PFSK-1 (cell line): Measurements from ENCODE around the gene UNC80.

Source experiments
- POLR2AphosphoS5 ChIP-seq: IDR thresholded peaks from 2 replicates; pipeline ENCODE4 v1.6.1; 2012; ENCODE audit warnings: low read depth, mild to moderate bottlenecking, control low read depth, low read length, moderate library complexity
- SIN3A ChIP-seq: IDR thresholded peaks from 2 replicates; pipeline ENCODE4 v1.6.1; 2012; ENCODE audit warnings: mild to moderate bottlenecking, low read length, moderate library complexity, borderline replicate concordance; ENCODE audit not compliant: insufficient read depth
- TAF1 ChIP-seq: IDR thresholded peaks from 2 replicates; pipeline ENCODE4 v1.6.1; 2012; ENCODE audit warnings: low read length, control low read depth, borderline replicate concordance; ENCODE audit not compliant: insufficient read depth

- TF ChIP-seq TAF1 (no peak), POLR2AphosphoS5 (no peak), SIN3A (no peak)
Measured at GRCh38 chr2:209913786-209914345, 142.2 kb downstream of the UNC80 start.
